Activated CD4-positive, alpha-beta T cell treated with anti-CD3 and anti-CD28 coated beads for 4 hours (primary cell): ENCODE measurements around the gene CEP72.
"Not testable (repeated sequence)": the region's sequence is repeated elsewhere in the genome, so short reads cannot be mapped to it uniquely, and the experiment has no call there.

Source experiments
- DNase-seq, 2 donors: peaks; one replicate each; pipeline ENCODE4 v3.0.0-alpha.2; 2020

The CEP72 gene

GRCh38 chr5:620152-620551 is 8.0 kb downstream of the CEP72 start:
- no peak for DNase-seq

- DNase-seq, result no peak
Observed at GRCh38 chr5:620586-621180, 8.5 kb downstream of the CEP72 start.

GRCh38 chr5:621341-621761 is 9.2 kb downstream of the CEP72 start:
- DNase-seq, result no peak

- no peak for DNase-seq
Observed at GRCh38 chr5:622359-622758, 10.2 kb downstream of the CEP72 start.

GRCh38 chr5:622946-623522 is 10.9 kb downstream of the CEP72 start:
- no peak for DNase-seq

- no peak for DNase-seq
Observed at GRCh38 chr5:623531-623930, 11.4 kb downstream of the CEP72 start.

GRCh38 chr5:624118-624950 is 12.2 kb downstream of the CEP72 start:
- no peak for DNase-seq

GRCh38 chr5:624951-625230 is 12.8 kb downstream of the CEP72 start:
- DNase-seq, result no peak

- DNase-seq, result no peak
Observed at GRCh38 chr5:625516-625915, 13.4 kb downstream of the CEP72 start.

- DNase-seq, result no peak
Observed at GRCh38 chr5:626850-627249, 14.7 kb downstream of the CEP72 start.

GRCh38 chr5:627840-628239 is 15.7 kb downstream of the CEP72 start:
- DNase-seq, result no peak

- not testable (repeated sequence) for DNase-seq
Observed at GRCh38 chr5:628351-629205, 16.4 kb downstream of the CEP72 start.

- no peak for DNase-seq
Observed at GRCh38 chr5:633501-633955, 21.4 kb downstream of the CEP72 start.

GRCh38 chr5:634191-634590 is 22.1 kb downstream of the CEP72 start:
- no peak for DNase-seq

GRCh38 chr5:635306-636055 is 23.3 kb downstream of the CEP72 start:
- no peak for DNase-seq

- no peak for DNase-seq
Observed at GRCh38 chr5:636951-637350, 24.8 kb downstream of the CEP72 start.

- no peak for DNase-seq
Observed at GRCh38 chr5:637581-638450, 25.7 kb downstream of the CEP72 start.

GRCh38 chr5:638501-639252 is 26.5 kb downstream of the CEP72 start:
- no peak for DNase-seq

GRCh38 chr5:639253-639530 is 27.1 kb downstream of the CEP72 start:
- no peak for DNase-seq

GRCh38 chr5:639584-640213 is 27.6 kb downstream of the CEP72 start:
- no peak for DNase-seq
